H1 (cell line): ENCODE measurements around the gene TDRD6.

Source experiments
- ATF3 ChIP-seq: IDR thresholded peaks from 2 replicates; pipeline ENCODE4 v1.6.1; 2011; ENCODE audit warnings: low read depth, mild to moderate bottlenecking, low read length; ENCODE audit not compliant: insufficient read depth
- CTCF ChIP-seq, 3 experiments: IDR thresholded peaks; 1 replicate in 2 of 3; 2 replicates in 1 of 3; pipeline versions ENCODE4 v1.5.1 to v1.6.1; 2011; ENCODE audit warnings: low read length in 3 of 3, mild to moderate bottlenecking in 3 of 3, inconsistent platforms in 2 of 3, low read depth in 1 of 3, moderate library complexity in 1 of 3; ENCODE audit not compliant: insufficient read depth in 1 of 3; ENCODE audit errors: control extremely low read depth in 1 of 3
- E2F6 ChIP-seq: IDR thresholded peaks from 2 replicates; pipeline ENCODE4 v1.6.1; 2012; ENCODE audit warnings: inconsistent platforms
- EP300 ChIP-seq, 2 experiments: IDR thresholded peaks; 1 replicate in 1 of 2; 2 replicates in 1 of 2; pipeline ENCODE4 v1.6.1; 2011 to 2012; ENCODE audit warnings: low read depth in 2 of 2, low read length in 2 of 2, mild to moderate bottlenecking in 2 of 2, borderline replicate concordance in 1 of 2, inconsistent platforms in 1 of 2, moderate library complexity in 1 of 2
- JUN ChIP-seq: IDR thresholded peaks from 2 replicates; pipeline ENCODE4 v1.6.1; 2011; ENCODE audit warnings: low read depth, mild to moderate bottlenecking, improper control_type of control experiment, low read length
- NRF1 ChIP-seq: IDR thresholded peaks from 2 replicates; pipeline ENCODE4 v1.6.1; 2011; ENCODE audit warnings: mild to moderate bottlenecking, low read depth, low read length, improper control_type of control experiment
- POLR2A ChIP-seq, 2 experiments: IDR thresholded peaks; 1 replicate in 1 of 2; 2 replicates in 1 of 2; pipeline ENCODE4 v1.6.1; 2011; ENCODE audit warnings: low read depth in 2 of 2, low read length in 2 of 2, mild to moderate bottlenecking in 2 of 2; ENCODE audit errors: control extremely low read depth in 1 of 2
- POLR2AphosphoS5 ChIP-seq: IDR thresholded peaks from 2 replicates; pipeline ENCODE4 v1.6.1; 2011; ENCODE audit warnings: low read depth, low read length
- RBBP5 ChIP-seq: IDR thresholded peaks from 2 replicates; pipeline ENCODE4 v1.7.1; 2012; ENCODE audit warnings: low read depth, mild to moderate bottlenecking, inconsistent platforms, low read length, moderate library complexity, borderline replicate concordance
- RXRA ChIP-seq: IDR thresholded peaks from 2 replicates; pipeline ENCODE4 v1.6.1; 2011; ENCODE audit warnings: low read depth, mild to moderate bottlenecking, low read length, moderate library complexity; ENCODE audit not compliant: insufficient read depth
- SIN3A ChIP-seq, 2 experiments: IDR thresholded peaks in 1 of 2; conservative IDR thresholded peaks in 1 of 2; 2 replicates each; pipeline ENCODE4 v1.6.1; 2011 to 2012; ENCODE audit warnings: low read length in 2 of 2, improper control_type of control experiment in 1 of 2, low read depth in 1 of 2, mild to moderate bottlenecking in 1 of 2
- SP1 ChIP-seq: IDR thresholded peaks from 2 replicates; pipeline ENCODE4 v1.6.1; 2011; ENCODE audit warnings: low read depth, low read length
- TAF1 ChIP-seq: IDR thresholded peaks from 2 replicates; pipeline ENCODE4 v1.6.1; 2011; ENCODE audit warnings: mild to moderate bottlenecking, low read depth, low read length
- USF2 ChIP-seq: IDR thresholded peaks from 2 replicates; pipeline ENCODE4 v1.6.1; 2011; ENCODE audit warnings: low read length, improper control_type of control experiment

DNA sequence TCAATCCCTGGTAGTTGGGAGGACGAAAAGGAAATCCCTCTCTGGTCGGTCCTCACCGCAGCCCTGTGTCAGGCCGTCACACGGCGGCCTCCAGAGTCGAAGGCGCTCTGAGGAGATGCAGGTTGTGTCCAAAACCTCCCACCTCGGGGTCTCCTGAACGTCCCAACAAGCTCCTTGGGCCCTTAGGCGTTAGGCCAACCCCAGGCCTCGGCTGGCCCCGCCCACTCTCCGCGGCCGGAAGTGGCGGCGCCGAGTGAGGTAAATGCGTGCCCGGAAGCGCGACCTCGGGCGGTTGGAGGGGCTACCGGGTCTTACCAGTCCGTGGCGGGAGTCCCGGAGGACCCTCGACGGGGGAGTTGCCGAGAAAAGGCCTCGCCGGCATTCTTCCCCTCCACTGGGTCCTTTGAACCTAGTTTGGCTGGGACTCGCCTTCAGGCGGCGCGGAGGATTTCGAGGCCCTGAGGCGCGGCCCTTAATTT is at the start of gene TDRD6:
- TF ChIP-seq POLR2AphosphoS5 (no peak), TAF1 (no peak), CTCF (IDR thresholded peaks at IDR 0.05; ENCODE audit: control extremely low read depth in 1 of 3, insufficient read depth in 1 of 3, low read depth in 1 of 3, low read length in 3 of 3) (no peak), SIN3A (conservative IDR thresholded peaks at IDR 0.05 in 1 of 2, IDR thresholded peaks at IDR 0.05 in 1 of 2; ENCODE audit: low read depth in 1 of 2, low read length in 2 of 2) (no peak), POLR2A (IDR thresholded peaks at IDR 0.05; ENCODE audit: control extremely low read depth in 1 of 2, low read depth in 2 of 2, low read length in 2 of 2) (no peak), USF2 (no peak), ATF3 (no peak), SP1 (no peak), RXRA (no peak), JUN (no peak), NRF1 (no peak), RBBP5 (no peak), EP300 (IDR thresholded peaks at IDR 0.05; ENCODE audit: borderline replicate concordance in 1 of 2, low read depth in 2 of 2, low read length in 2 of 2) (no peak), E2F6 (no peak)
